ENCODE data around the gene CREB3L1.

- TF ChIP-seq CTCF (IDR thresholded peaks at IDR 0.05; ENCODE audit: extremely low read depth in 1 of 2, insufficient read depth in 1 of 2, low read depth in 1 of 2, low read length in 2 of 2) (no peak), POLR2A (IDR thresholded peaks at IDR 0.05; ENCODE audit: low read depth, low read length) (no peak), POLR2AphosphoS5 (IDR thresholded peaks at IDR 0.05; ENCODE audit: insufficient read depth, low read depth, low read length) (no peak), MAX (IDR thresholded peaks at IDR 0.05; ENCODE audit: insufficient read depth, insufficient read length) (no peak), EZH2 (IDR thresholded peaks at IDR 0.05; ENCODE audit: borderline replicate concordance, low read depth, low read length, severe bottlenecking) (no peak), FOS (IDR thresholded peaks at IDR 0.05; ENCODE audit: borderline replicate concordance, insufficient read depth, low read length) (no peak), GATA2 (IDR thresholded peaks at IDR 0.05; ENCODE audit: insufficient read depth, insufficient read length, low read depth, low read length) (no peak), JUN (IDR thresholded peaks at IDR 0.05; ENCODE audit: borderline replicate concordance, insufficient read depth, insufficient read length, low read depth) (no peak)
These were observed 48.2 kb upstream of the CREB3L1 start for GRCh38 chr11:46229230-46229629.

All from endothelial cell of umbilical vein (primary cell).